MM.1S (cell line): ENCODE data around the gene E2F7.

Experiments
- DNase-seq: peaks from one replicate; pipeline ENCODE4 v3.0.0-alpha.2; 2015
- H2AFZ ChIP-seq: fragments of 300-600 bp; sonication (generic); 2 replicates; pipeline ENCODE4 v1.6.0; 2016; ENCODE audit warnings: antibody characterized with exemption, low read length
- H3F3A ChIP-seq: fragments of 300-600 bp; sonication (generic); 2 replicates; pipeline ENCODE4 v1.6.1; 2016; ENCODE audit warnings: mild to moderate bottlenecking, antibody characterized with exemption, low read length, moderate library complexity, mixed read lengths; ENCODE audit not compliant: insufficient read depth
- H3K27ac ChIP-seq: fragments of 300-600 bp; sonication (generic); 2 replicates; pipeline ENCODE4 v1.5.1; 2016; ENCODE audit warnings: mild to moderate bottlenecking, low read length
- H3K27me3 ChIP-seq: fragments of 300-600 bp; sonication (generic); replicated peaks from 2 replicates; pipeline ENCODE4 v1.6.0; 2016; ENCODE audit warnings: low read length; ENCODE audit not compliant: insufficient read depth
- H3K36me3 ChIP-seq: fragments of 300-600 bp; sonication (generic); replicated peaks from 2 replicates; pipeline ENCODE4 v1.6.1; 2016; ENCODE audit warnings: mild to moderate bottlenecking, low read length, mixed read lengths; ENCODE audit not compliant: insufficient read depth
- H3K4me1 ChIP-seq: fragments of 300-600 bp; sonication (generic); 2 replicates; pipeline ENCODE4 v1.6.1; 2016; ENCODE audit warnings: low read length, mixed read lengths
- H3K4me2 ChIP-seq: fragments of 300-600 bp; sonication (generic); 2 replicates; pipeline ENCODE4 v1.6.0; 2016; ENCODE audit warnings: low read depth, low read length
- H3K4me3 ChIP-seq: fragments of 300-600 bp; sonication (generic); 2 replicates; pipeline ENCODE4 v1.5.1; 2016; ENCODE audit warnings: low read length, mixed read lengths
- H3K79me2 ChIP-seq: fragments of 300-600 bp; sonication (generic); 2 replicates; pipeline ENCODE4 v1.6.1; 2016; ENCODE audit warnings: mixed run types, low read length, mixed read lengths
- H3K9ac ChIP-seq: fragments of 300-600 bp; sonication (generic); 2 replicates; pipeline ENCODE4 v1.6.1; 2016; ENCODE audit warnings: low read length, mixed read lengths
- H3K9me2 ChIP-seq: fragments of 300-600 bp; sonication (generic); replicated peaks from 2 replicates; pipeline ENCODE4 v1.6.1; 2016; ENCODE audit warnings: mild to moderate bottlenecking, low read length, mixed read lengths; ENCODE audit not compliant: insufficient read depth
- H3K9me3 ChIP-seq: fragments of 300-600 bp; sonication (generic); replicated peaks from 2 replicates; pipeline ENCODE4 v1.6.1; 2016; ENCODE audit warnings: mild to moderate bottlenecking, low read length, mixed read lengths; ENCODE audit not compliant: insufficient read depth
- H4K20me1 ChIP-seq: fragments of 300-600 bp; sonication (generic); 2 replicates; pipeline ENCODE4 v1.6.1; 2016; ENCODE audit warnings: mild to moderate bottlenecking, low read length, moderate library complexity, mixed read lengths; ENCODE audit not compliant: insufficient read depth
- CTCF ChIP-seq: fragments of 300-600 bp; sonication (generic); IDR thresholded peaks from 2 replicates; pipeline ENCODE4 v1.5.1; 2016; ENCODE audit warnings: antibody characterized with exemption, low read length, mixed read lengths
- EZH2 ChIP-seq: fragments of 300-600 bp; sonication (generic); optimal IDR thresholded peaks from 2 replicates; pipeline ENCODE3; 2017; ENCODE audit warnings: low read depth, mild to moderate bottlenecking, antibody characterized with exemption, low read length, mixed read lengths
- EZH2phosphoT487 ChIP-seq: fragments of 300-600 bp; sonication (generic); IDR thresholded peaks from 2 replicates; pipeline ENCODE4 v1.6.1; 2018; ENCODE audit warnings: antibody characterized with exemption, low read length

The E2F7 gene

GRCh38 chr12:77107121-77107520 lies 41.8 kb upstream of the E2F7 start:
- Histone ChIP-seq H3K36me3 (no peaks in the 10 kb centered on the region), H2AFZ (no peak overlapping the region), H3K9me3 (no peaks in the 10 kb centered on the region), H3K27me3 (no peaks in the 10 kb centered on the region), H3K4me1 (no peaks in the 10 kb centered on the region), H3K9me2 (no peaks in the 10 kb centered on the region), H3K9ac (no peak overlapping the region), H3K79me2 (no peaks in the 10 kb centered on the region), H3K27ac (no peak overlapping the region), H3F3A (no peaks in the 10 kb centered on the region), H3K4me2 (no peak overlapping the region), H4K20me1 (no peaks in the 10 kb centered on the region), H3K4me3 (no peak overlapping the region)
- no peak for DNase-seq
- TF ChIP-seq EZH2 = no peak
- TF ChIP-seq CTCF = no peak
- no peak for TF ChIP-seq EZH2phosphoT487

- Histone ChIP-seq H3K9me3 (no peaks in the 10 kb centered on the region), H3K4me2 (no peak overlapping the region), H3K4me1 (no peaks in the 10 kb centered on the region), H2AFZ (no peak overlapping the region), H3K9me2 (no peaks in the 10 kb centered on the region), H4K20me1 (no peaks in the 10 kb centered on the region), H3K4me3 (no peak overlapping the region), H3F3A (no peaks in the 10 kb centered on the region), H3K27ac (no peak overlapping the region), H3K79me2 (no peaks in the 10 kb centered on the region), H3K9ac (no peak overlapping the region), H3K36me3 (no peaks in the 10 kb centered on the region), H3K27me3 (no peaks in the 10 kb centered on the region)
- TF ChIP-seq CTCF (no peak), EZH2phosphoT487 (no peak), EZH2 (no peak)
- no peak for DNase-seq
Measured at GRCh38 chr12:77104792-77105191, 39.4 kb upstream of the E2F7 start.

- H3K4me2 ChIP-seq = no peak overlapping the region
Measured at GRCh38 chr12:77104286-77104685, 38.9 kb upstream of the E2F7 start.

More at GRCh38 chr12:77104286-77104685, 38.9 kb upstream of the E2F7 start:
- Histone ChIP-seq H3K4me1 (no peaks in the 10 kb centered on the region), H3K9ac (no peak overlapping the region), H3K9me2 (no peaks in the 10 kb centered on the region), H3K36me3 (no peaks in the 10 kb centered on the region), H3K79me2 (no peaks in the 10 kb centered on the region), H4K20me1 (no peaks in the 10 kb centered on the region), H3K27ac (no peak overlapping the region), H3K9me3 (no peaks in the 10 kb centered on the region), H3K27me3 (no peaks in the 10 kb centered on the region), H3F3A (no peaks in the 10 kb centered on the region), H3K4me3 (no peak overlapping the region), H2AFZ (no peak overlapping the region)
- no peak for TF ChIP-seq CTCF
- no peak for TF ChIP-seq EZH2phosphoT487
- TF ChIP-seq EZH2 = no peak
- no peak for DNase-seq
